NCI-H526 treated with DMSO at 0.1 percent for 48 hours (cell line): ENCODE results near the gene SEM1.
"Not testable (repeated sequence)": the region's sequence is repeated elsewhere in the genome, so short reads cannot be mapped to it uniquely, and the experiment has no call there.

Source experiments
- DNase-seq: peaks from one replicate; lab custom pipeline; 2025; lab: John Stamatoyannopoulos, UW

Gene SEM1

GRCh38 chr7:96701258-96701657, 8.4 kb downstream of the SEM1 start:
- DNase-seq = no peak

- DNase-seq = no peak
Observed at GRCh38 chr7:96700516-96700915, 9.1 kb downstream of the SEM1 start.

- no peak for DNase-seq
Observed at GRCh38 chr7:96699219-96699871, 10.3 kb downstream of the SEM1 start.

- DNase-seq = not testable (repeated sequence)
Observed at GRCh38 chr7:96698449-96698848, 11.2 kb downstream of the SEM1 start.

GRCh38 chr7:96697822-96698221, 11.8 kb downstream of the SEM1 start:
- DNase-seq = no peak

GRCh38 chr7:96695581-96695980, 14.1 kb downstream of the SEM1 start:
- DNase-seq = no peak

GRCh38 chr7:96694082-96694481, 15.6 kb downstream of the SEM1 start:
- DNase-seq = no peak

- DNase-seq = no peak
Observed at GRCh38 chr7:96691702-96692101, 17.9 kb downstream of the SEM1 start.

DNA sequence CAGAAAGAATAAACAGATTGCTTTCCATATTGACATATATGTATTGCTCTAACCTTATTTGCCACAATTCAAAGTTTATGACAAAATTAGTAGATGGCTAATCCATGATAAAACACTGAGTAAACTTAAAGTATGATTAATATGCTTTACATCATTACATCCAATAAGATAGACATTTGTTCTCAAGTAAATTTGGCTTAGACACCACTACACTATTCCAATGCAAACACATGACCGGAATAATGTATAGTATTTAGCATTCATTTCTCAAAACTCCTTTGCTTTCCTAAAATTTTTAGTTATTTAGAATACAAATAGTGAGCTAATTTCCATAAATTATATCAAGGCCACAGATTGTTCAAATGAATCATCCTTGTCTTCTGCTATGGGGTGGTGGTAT, 20.2 kb downstream of the SEM1 start:
- no peak for DNase-seq

- DNase-seq = no peak
Observed at GRCh38 chr7:96686305-96686704, 23.3 kb downstream of the SEM1 start.

- no peak for DNase-seq
Observed at GRCh38 chr7:96685755-96686154, 23.9 kb downstream of the SEM1 start.

DNA sequence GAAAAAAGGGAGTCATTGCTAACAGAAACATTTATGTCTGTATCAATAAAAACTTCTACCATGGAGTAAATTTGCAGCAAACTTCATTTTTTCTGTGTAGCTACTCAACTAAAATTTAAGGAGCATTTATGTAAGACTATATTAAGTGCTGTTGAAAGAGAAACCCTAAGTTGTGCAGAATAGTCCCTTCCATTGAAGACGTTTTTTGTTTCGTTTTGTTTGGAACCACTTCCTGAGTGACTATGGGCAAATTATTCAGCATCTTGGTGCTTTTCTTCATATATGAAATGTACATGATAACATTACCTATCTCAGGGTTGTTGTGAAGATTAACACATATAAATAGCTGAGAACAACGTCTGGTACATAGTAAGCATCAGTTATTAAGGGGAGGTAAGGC, 24.3 kb downstream of the SEM1 start:
- no peak for DNase-seq

DNA sequence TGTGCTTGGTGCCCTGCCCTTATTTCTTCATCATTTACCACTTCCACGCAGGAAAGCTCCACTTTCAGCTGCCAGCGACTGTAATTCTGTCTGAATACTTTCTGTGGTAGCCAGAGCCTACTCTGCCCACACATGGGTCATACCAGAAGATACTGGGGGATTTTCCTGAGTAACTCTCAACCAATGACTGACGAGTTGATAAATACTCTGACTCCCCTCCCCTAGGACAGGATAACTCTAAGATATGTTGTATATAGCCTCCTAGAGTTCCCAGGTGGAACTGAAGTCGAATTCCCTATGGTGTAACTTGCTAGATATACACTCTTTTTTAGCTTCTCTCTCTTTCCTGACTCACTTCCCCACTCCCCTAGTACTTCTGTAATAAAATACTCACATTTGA, 29.8 kb downstream of the SEM1 start:
- DNase-seq = no peak

DNA sequence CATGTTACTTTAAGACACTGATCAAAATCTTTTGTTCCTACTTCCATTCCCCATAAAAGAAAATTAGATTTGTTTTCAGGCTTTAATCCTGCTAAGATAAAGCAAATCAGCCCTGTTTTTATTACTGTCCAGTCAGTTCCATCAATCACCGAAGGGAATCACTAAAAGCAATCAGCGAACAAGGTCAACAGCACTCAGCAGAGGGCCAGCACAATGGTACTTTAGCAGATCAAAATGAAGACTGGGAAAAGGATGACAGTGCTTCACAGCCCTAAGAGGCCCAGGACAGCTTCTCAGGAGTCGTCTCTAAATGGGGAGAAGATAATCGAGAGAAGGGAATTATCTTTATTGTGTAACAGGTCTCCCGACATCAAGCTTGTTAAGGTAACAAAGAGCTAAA, 32.7 kb downstream of the SEM1 start:
- no peak for DNase-seq

- DNase-seq = no peak
Observed at GRCh38 chr7:96675548-96675947, 34.1 kb downstream of the SEM1 start.

GRCh38 chr7:96674565-96674964, 35.1 kb downstream of the SEM1 start:
- DNase-seq = no peak

- DNase-seq = no peak
Observed at GRCh38 chr7:96671854-96672253, 37.8 kb downstream of the SEM1 start.

GRCh38 chr7:96670338-96671289, 39.0 kb downstream of the SEM1 start:
- no peak for DNase-seq

- DNase-seq = no peak
Observed at GRCh38 chr7:96669812-96670211, 39.8 kb downstream of the SEM1 start.

DNA sequence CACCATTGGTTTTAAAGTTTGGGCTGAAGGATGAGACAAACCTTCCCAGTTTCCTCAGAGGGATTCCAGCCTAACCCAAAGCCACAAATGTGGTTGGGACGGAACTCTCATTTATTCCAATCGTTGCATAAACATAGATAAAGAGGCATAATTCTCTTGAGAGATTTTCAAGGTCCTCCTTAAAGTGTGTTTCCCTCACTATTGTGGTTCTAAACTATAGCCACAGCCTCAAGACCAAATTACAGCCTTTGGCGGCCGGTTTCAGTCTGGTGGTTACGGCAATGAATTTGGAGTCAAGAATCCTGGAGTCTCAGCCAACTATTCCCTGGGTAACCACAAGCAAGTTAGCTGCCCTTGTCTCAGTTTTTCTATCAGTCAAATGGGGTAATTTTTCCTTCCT, 42.6 kb downstream of the SEM1 start:
- no peak for DNase-seq

- DNase-seq = no peak
Observed at GRCh38 chr7:96665689-96666088, 44.0 kb downstream of the SEM1 start.

DNA sequence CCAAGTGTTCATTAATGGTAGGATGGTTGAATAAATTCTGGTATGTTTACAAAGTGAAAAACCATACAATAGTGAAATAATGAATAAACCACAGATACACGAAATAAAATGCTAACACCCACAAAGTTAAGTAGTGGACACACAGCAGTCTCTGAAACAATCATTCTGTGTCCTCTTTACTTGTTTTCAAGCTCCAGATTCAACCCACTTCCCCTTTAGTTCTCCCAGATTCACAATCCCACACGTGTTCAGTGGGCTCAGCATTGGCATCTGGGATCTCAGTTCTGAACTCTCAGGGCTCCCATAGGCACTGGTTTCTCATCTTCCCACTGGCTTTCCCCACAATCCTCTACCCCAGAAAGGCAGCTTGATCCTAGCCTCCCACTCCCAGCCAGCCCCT, 44.9 kb downstream of the SEM1 start:
- no peak for DNase-seq

DNA sequence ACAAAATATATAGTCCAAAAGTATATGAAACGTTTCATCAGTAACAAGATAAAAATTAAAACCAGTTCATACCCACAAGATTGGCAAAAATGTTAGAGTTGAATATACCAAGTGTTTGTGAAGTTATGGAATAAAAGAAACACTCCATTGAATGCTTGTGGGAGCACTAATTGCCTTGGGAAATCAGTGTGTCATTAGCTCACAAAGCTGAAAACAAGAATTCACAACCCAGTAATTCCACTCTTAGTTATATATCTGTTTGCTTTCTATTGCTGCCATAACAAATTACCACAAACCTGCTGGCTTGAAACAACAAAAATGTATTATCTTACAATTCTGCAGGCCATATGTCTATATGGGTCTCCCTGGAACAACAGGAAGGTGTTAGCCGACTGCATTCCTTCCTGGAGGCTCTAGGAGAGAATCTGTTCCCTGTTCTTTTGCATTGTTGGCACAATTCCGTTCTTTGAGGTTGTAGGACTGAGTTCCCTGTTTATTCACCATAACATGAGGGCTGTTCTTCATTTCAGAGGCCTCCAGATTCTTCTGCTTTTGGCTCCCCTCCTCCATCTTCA, 45.7 kb downstream of the SEM1 start:
- no peak for DNase-seq
